Uterus (tissue), 2 donors: ENCODE measurements around the gene MAL.

ENCODE experiments used
- POLR2A ChIP-seq, 2 donors: fragments of 450-650 bp; IDR thresholded peaks; one replicate each; pipeline ENCODE4 v1.6.1; 2016; ENCODE audit warnings: antibody characterized with exemption in 2 of 2, mild to moderate bottlenecking in 1 of 2, moderate library complexity in 1 of 2
- TF ChIP-seq, protein P1 (sequence below), 4 experiments: fragments of 200-600 bp in 2 of 4; fragments of 450-650 bp in 2 of 4; sonication (generic) in 2 of 4; IDR thresholded peaks; one replicate each; pipeline ENCODE4 v1.5.1; 2016 to 2019; ENCODE audit warnings: antibody characterized with exemption in 4 of 4, mild to moderate bottlenecking in 2 of 4, moderate library complexity in 1 of 4

GRCh38 chr2:95004287-95004686, 21.2 kb upstream of the MAL start:
- TF ChIP-seq, protein P1, sequence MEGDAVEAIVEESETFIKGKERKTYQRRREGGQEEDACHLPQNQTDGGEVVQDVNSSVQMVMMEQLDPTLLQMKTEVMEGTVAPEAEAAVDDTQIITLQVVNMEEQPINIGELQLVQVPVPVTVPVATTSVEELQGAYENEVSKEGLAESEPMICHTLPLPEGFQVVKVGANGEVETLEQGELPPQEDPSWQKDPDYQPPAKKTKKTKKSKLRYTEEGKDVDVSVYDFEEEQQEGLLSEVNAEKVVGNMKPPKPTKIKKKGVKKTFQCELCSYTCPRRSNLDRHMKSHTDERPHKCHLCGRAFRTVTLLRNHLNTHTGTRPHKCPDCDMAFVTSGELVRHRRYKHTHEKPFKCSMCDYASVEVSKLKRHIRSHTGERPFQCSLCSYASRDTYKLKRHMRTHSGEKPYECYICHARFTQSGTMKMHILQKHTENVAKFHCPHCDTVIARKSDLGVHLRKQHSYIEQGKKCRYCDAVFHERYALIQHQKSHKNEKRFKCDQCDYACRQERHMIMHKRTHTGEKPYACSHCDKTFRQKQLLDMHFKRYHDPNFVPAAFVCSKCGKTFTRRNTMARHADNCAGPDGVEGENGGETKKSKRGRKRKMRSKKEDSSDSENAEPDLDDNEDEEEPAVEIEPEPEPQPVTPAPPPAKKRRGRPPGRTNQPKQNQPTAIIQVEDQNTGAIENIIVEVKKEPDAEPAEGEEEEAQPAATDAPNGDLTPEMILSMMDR (IDR thresholded peaks at IDR 0.05) = no peak
- TF ChIP-seq POLR2A (IDR thresholded peaks at IDR 0.05) = no peak
